HG02981 (cell line): ENCODE results near the gene C4BPA.

ENCODE experiments used
- ATAC-seq: cut with Tn5 transposase; IDR thresholded peaks from one replicate; pipeline ENCODE4 v1.9.1; 2021; ENCODE audit warnings: mild to moderate bottlenecking, moderate library complexity; ENCODE audit not compliant: unreplicated experiment

C4BPA gene

DNA sequence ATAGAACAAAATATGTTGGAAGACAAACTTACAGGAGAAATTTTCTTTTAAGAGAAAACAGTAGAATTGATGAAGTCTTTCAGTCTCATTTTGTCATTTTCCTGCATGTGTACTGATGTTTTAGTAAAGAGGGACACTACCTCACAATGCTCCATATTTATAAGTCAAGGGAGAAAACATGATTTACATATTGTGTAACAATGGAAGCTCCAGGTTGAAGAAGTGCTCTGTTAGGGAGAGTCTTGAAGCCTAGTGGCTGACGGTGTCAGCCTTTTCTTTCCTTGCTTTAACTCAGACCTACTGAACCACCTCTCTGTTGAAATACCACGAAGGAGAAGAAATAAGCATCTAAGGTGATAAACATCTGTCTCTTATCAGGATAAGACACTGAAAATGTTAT, 75.0 kb downstream of the C4BPA start:
- ATAC-seq, result no peak

DNA sequence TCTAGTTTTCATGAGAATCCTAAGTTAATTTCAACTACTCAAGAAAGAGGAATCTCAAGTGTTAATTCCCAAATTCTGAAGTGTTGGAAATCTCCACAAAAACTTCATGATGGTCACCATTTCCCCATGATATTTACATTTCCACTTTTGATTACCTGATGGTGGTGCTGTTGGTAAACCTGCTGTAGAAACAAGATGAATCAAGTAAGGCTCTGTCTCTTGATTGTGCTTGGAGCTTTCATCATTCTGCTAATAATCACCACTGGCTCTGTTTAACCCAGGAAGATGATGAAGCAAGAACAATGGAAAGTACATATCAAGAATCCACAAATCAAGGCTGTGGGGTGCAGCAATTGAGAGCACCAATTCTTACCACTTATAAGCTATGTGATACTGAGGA, 77.8 kb downstream of the C4BPA start:
- no peak for ATAC-seq

DNA sequence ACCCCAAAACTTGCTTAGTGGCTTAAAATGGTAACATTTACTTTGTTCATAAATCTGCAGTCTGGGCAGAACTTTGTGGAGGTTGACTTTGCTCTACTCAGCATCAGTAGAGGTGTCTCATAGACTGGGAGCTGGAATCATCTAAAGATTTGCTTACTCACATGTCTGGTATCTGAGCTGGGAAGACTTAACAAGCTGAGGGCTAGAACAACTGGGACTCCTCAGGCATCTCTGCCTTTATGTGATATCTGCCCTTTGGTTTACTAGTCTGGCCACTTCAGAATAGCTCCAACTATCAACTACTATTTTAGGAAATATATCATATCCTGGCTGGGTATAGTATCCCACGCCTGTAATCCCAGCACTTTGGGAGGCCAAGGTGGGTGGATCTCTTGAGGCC, 82.5 kb downstream of the C4BPA start:
- ATAC-seq, result no peak

DNA sequence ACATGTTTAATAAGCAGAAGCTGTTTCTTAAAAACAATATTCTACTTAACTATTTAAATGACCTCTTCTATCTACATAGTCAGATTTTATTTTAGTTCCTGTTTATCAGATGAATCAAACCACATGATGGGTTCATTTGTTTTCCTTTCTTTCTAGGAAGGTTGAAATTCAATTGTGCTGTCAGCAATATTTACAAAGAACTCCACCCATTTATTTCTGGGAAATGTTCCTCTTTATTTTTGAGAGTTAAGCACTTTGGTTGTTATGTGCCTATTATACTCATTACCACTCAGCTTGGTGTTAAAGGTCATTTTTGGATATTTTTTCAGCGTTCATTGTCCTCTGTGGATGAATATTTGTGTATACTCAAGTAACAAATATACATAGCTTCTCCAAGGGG, 84.9 kb downstream of the C4BPA start:
- ATAC-seq, result no peak

DNA sequence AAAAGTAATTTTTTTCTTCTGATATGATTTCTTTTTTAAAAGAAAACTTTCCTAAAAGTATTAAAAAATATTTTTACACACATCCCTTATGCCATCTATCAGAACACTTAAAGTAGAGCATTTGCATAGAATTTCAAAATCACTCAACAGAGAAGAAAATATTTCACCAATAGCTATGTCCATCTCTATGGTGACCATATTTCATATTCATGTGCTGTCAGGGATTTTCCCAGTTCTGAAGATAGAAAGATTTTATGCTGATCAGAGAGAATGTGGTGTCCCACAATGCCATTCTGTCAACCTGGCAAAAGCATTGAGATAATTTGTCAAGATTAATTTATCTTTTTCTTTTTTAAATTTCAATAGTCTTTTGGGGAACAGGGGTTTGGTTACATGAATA, 87.0 kb downstream of the C4BPA start:
- peak; percentile 62 for ATAC-seq

DNA sequence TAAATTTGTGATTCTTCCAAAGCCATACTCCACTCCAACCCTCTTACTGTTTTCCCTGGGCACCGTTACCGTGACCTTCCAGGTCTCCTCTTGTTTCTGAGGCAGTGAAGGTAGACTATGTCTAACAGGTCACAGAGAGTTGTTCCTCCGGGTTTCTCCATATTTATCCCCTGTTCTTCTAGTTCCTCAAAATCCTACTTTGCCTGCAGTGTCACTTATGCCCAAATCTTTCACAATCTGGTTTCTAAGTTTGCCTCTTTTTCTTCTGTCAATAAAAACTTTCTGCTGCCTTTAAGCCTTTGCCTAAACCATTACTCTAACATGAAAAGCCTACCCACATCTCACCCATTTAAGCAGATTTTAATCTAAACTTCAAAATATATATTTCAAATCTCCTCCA, 87.7 kb downstream of the C4BPA start:
- ATAC-seq, result no peak

DNA sequence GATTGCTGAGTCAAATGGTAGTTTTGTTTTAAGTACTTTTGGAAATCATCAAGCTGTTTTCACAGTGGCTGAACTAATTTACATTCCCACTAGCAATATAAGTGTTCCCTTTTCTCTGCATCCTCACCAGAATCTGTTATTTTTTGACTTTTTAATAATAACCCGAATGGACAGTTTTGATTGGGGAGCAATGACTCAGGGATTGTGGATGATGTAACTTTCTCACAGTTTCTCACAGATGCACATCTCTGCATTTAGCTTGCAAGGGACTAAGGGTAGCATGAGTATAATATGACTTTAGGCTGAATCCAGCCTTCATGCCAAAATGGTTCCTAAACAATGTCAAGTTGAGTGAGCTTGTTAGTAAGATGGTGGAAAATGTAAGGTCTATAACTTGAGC, 90.2 kb downstream of the C4BPA start:
- no peak for ATAC-seq
